WTC11 (cell line): ENCODE data around the gene RANGAP1.

Experiments used
- ATF1 ChIP-seq: sonication (generic); formaldehyde crosslinking; IDR thresholded peaks from 2 replicates; pipeline ENCODE4 v1.8.1; 2023; ENCODE audit warnings: mild to moderate bottlenecking, moderate library complexity, missing genetic modification reagents
- CREB1 ChIP-seq: sonication (generic); formaldehyde crosslinking; IDR thresholded peaks from 2 replicates; pipeline ENCODE4 v1.8.0; 2023; ENCODE audit warnings: mild to moderate bottlenecking, missing genetic modification reagents
- ELF4 ChIP-seq: sonication (generic); formaldehyde crosslinking; IDR thresholded peaks from 2 replicates; pipeline ENCODE4 v1.8.1; 2022; ENCODE audit warnings: low read depth, mild to moderate bottlenecking, moderate library complexity, missing genetic modification reagents
- TEAD4 ChIP-seq: sonication (generic); formaldehyde crosslinking; IDR thresholded peaks from 2 replicates; pipeline ENCODE4 v1.8.0; 2022; ENCODE audit warnings: mild to moderate bottlenecking, missing genetic modification reagents
- TF ChIP-seq, protein P1 (sequence below): fragments of 200-600 bp; IDR thresholded peaks from 2 replicates; pipeline ENCODE4 v1.8.0; 2022; ENCODE audit warnings: antibody characterized with exemption
- TF ChIP-seq, protein P2 (sequence below): sonication (generic); formaldehyde crosslinking; IDR thresholded peaks from 2 replicates; pipeline ENCODE4 v1.8.1; 2022; ENCODE audit warnings: low read depth, mild to moderate bottlenecking, moderate library complexity, missing genetic modification reagents, borderline replicate concordance
- TF ChIP-seq, protein P3 (sequence below): sonication (generic); formaldehyde crosslinking; IDR thresholded peaks from 2 replicates; pipeline ENCODE4 v1.8.1; 2023; ENCODE audit warnings: mild to moderate bottlenecking, missing genetic modification reagents, moderate library complexity
- TF ChIP-seq, protein P4 (sequence below): sonication (generic); formaldehyde crosslinking; IDR thresholded peaks from 2 replicates; pipeline ENCODE4 v1.8.1; 2023; ENCODE audit warnings: mild to moderate bottlenecking, missing genetic modification reagents

DNA sequence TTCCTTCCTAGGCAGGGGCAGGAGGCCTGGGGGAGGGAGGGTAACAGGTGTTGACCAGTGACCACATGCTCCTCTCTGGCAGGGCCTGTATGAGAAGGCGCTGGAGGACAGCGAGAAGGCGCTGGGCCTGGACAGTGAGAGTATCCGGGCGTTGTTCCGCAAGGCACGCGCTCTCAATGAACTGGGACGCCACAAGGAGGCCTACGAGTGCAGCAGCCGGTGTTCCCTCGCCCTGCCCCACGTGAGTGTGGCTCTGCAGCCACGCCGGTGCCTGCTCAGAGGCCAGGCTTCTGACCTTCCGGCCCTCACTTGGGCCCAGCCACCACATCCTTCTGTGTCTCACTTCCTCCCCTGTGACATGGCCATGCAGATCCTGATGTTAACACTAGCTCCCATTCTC lies 41.1 kb upstream of the RANGAP1 start:
- TF ChIP-seq, protein P1, sequence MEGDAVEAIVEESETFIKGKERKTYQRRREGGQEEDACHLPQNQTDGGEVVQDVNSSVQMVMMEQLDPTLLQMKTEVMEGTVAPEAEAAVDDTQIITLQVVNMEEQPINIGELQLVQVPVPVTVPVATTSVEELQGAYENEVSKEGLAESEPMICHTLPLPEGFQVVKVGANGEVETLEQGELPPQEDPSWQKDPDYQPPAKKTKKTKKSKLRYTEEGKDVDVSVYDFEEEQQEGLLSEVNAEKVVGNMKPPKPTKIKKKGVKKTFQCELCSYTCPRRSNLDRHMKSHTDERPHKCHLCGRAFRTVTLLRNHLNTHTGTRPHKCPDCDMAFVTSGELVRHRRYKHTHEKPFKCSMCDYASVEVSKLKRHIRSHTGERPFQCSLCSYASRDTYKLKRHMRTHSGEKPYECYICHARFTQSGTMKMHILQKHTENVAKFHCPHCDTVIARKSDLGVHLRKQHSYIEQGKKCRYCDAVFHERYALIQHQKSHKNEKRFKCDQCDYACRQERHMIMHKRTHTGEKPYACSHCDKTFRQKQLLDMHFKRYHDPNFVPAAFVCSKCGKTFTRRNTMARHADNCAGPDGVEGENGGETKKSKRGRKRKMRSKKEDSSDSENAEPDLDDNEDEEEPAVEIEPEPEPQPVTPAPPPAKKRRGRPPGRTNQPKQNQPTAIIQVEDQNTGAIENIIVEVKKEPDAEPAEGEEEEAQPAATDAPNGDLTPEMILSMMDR = no peak
- TF ChIP-seq ELF4 (no peak), CREB1 (CRISPR knock-in tag) (no peak), ATF1 (CRISPR knock-in tag) (no peak), TEAD4 (CRISPR knock-in tag) (no peak)
- TF ChIP-seq, protein P2, sequence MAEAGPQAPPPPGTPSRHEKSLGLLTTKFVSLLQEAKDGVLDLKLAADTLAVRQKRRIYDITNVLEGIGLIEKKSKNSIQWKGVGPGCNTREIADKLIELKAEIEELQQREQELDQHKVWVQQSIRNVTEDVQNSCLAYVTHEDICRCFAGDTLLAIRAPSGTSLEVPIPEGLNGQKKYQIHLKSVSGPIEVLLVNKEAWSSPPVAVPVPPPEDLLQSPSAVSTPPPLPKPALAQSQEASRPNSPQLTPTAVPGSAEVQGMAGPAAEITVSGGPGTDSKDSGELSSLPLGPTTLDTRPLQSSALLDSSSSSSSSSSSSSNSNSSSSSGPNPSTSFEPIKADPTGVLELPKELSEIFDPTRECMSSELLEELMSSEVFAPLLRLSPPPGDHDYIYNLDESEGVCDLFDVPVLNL (CRISPR knock-in tag) = no peak
- TF ChIP-seq, protein P3, sequence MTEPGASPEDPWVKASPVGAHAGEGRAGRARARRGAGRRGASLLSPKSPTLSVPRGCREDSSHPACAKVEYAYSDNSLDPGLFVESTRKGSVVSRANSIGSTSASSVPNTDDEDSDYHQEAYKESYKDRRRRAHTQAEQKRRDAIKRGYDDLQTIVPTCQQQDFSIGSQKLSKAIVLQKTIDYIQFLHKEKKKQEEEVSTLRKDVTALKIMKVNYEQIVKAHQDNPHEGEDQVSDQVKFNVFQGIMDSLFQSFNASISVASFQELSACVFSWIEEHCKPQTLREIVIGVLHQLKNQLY (CRISPR knock-in tag) = no peak
- TF ChIP-seq, protein P4, sequence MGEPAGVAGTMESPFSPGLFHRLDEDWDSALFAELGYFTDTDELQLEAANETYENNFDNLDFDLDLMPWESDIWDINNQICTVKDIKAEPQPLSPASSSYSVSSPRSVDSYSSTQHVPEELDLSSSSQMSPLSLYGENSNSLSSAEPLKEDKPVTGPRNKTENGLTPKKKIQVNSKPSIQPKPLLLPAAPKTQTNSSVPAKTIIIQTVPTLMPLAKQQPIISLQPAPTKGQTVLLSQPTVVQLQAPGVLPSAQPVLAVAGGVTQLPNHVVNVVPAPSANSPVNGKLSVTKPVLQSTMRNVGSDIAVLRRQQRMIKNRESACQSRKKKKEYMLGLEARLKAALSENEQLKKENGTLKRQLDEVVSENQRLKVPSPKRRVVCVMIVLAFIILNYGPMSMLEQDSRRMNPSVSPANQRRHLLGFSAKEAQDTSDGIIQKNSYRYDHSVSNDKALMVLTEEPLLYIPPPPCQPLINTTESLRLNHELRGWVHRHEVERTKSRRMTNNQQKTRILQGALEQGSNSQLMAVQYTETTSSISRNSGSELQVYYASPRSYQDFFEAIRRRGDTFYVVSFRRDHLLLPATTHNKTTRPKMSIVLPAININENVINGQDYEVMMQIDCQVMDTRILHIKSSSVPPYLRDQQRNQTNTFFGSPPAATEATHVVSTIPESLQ (CRISPR knock-in tag) = no peak
